OCI-LY3 (cell line): Measurements from ENCODE around the gene TRDN.

Experiments
- EZH2phosphoT487 ChIP-seq: fragments of 200-600 bp; shearing (Covaris generic); IDR thresholded peaks from 2 replicates; pipeline ENCODE4 v1.6.1; 2018; ENCODE audit warnings: antibody characterized with exemption, mixed run types, low read depth
- TF ChIP-seq, protein P1 (sequence below): fragments of 200-600, 300-600 bp; sonication (generic); IDR thresholded peaks from 2 replicates; pipeline ENCODE4 v1.5.1; 2014; ENCODE audit warnings: antibody characterized with exemption, low read length, low read depth

DNA sequence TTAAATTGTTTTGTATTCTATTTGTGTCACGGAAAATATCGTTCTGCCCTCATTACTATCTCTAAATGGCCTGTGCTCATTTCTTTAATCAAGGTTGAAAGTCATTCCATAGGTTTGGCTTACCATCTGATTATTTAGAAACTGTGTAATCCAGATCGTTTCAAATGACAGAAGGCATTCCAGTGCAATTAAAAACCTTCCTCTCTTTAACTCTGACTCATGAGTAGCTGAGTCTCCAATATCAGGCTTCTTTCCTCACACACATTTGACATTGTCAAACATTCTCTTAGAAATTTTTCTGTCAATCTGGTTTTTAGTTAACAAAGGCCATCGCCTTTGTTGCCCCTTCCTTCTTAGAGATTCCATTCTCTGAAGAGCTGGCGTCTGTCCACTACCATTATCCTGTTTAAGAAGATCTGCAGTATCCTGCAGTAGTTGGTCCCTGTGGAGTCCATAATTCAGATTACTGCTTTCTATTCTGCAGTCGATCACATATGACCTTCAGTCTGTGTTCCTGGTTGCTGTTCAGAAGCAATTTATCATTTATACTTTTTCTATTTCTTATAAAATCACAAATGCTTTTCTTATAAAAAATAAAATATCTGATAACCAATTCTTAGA, 3.9 kb upstream of the TRDN start:
- TF ChIP-seq, protein P1, sequence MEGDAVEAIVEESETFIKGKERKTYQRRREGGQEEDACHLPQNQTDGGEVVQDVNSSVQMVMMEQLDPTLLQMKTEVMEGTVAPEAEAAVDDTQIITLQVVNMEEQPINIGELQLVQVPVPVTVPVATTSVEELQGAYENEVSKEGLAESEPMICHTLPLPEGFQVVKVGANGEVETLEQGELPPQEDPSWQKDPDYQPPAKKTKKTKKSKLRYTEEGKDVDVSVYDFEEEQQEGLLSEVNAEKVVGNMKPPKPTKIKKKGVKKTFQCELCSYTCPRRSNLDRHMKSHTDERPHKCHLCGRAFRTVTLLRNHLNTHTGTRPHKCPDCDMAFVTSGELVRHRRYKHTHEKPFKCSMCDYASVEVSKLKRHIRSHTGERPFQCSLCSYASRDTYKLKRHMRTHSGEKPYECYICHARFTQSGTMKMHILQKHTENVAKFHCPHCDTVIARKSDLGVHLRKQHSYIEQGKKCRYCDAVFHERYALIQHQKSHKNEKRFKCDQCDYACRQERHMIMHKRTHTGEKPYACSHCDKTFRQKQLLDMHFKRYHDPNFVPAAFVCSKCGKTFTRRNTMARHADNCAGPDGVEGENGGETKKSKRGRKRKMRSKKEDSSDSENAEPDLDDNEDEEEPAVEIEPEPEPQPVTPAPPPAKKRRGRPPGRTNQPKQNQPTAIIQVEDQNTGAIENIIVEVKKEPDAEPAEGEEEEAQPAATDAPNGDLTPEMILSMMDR: no peak
- no peak for TF ChIP-seq EZH2phosphoT487
